K562 (cell line): ENCODE results near the gene TMEFF1. TPM values are rescaled to one million over a fixed set of nuclear protein-coding genes. Genes with fewer than 3 reads are reported as not detected.

Experiments
- ATF6 ChIP-seq: sonication (generic); formaldehyde crosslinking; IDR thresholded peaks from 2 replicates; pipeline ENCODE4 v1.4.0; 2020; ENCODE audit warnings: mild to moderate bottlenecking, missing genetic modification reagents
- CSDE1 ChIP-seq, 2 experiments: fragments of 450-650 bp; IDR thresholded peaks; 2 replicates each; pipeline ENCODE4 v1.6.1; 2016; ENCODE audit warnings: mild to moderate bottlenecking in 1 of 2
- CTBP1 ChIP-seq: fragments of 450-650 bp; IDR thresholded peaks from 2 replicates; pipeline ENCODE4 v1.6.1; 2016; ENCODE audit warnings: borderline replicate concordance
- CUX1 ChIP-seq: fragments of 200-800 bp; sonication (Bioruptor generic); IDR thresholded peaks from 2 replicates; pipeline ENCODE4 v1.6.1; 2016; ENCODE audit warnings: missing genetic modification characterization, missing compliant biosample characterization
- FOXA1 ChIP-seq: fragments of 450-650 bp; IDR thresholded peaks from 2 replicates; pipeline ENCODE4 v1.6.1; 2016; ENCODE audit warnings: mild to moderate bottlenecking, borderline replicate concordance
- HCFC1 ChIP-seq: IDR thresholded peaks from 2 replicates; pipeline ENCODE4 v1.6.1; 2012; ENCODE audit warnings: low read depth, low read length, improper control_type of control experiment
- HIVEP1 ChIP-seq: fragments of 250-450 bp; sonication (Bioruptor Pico); IDR thresholded peaks from 2 replicates; pipeline ENCODE4 v1.4.0; 2020; ENCODE audit warnings: mild to moderate bottlenecking
- MAX ChIP-seq: sonication (generic); formaldehyde crosslinking; IDR thresholded peaks from 2 replicates; pipeline ENCODE4 v1.9.0; 2022; ENCODE audit warnings: mild to moderate bottlenecking, missing genetic modification reagents
- NFE2 ChIP-seq: IDR thresholded peaks from 2 replicates; pipeline ENCODE4 v1.6.1; 2014; ENCODE audit warnings: antibody characterized with exemption, low read depth
- NFE2L1 ChIP-seq: fragments of 450-650 bp; IDR thresholded peaks from 2 replicates; pipeline ENCODE4 v1.6.1; 2016; ENCODE audit warnings: missing genetic modification characterization, low read depth, mild to moderate bottlenecking, missing compliant biosample characterization, moderate library complexity, borderline replicate concordance
- NKRF ChIP-seq: fragments of 450-650 bp; IDR thresholded peaks from 2 replicates; pipeline ENCODE4 v1.6.1; 2016; ENCODE audit warnings: borderline replicate concordance
- SNIP1 ChIP-seq: fragments of 450-650 bp; IDR thresholded peaks from 2 replicates; pipeline ENCODE4 v1.7.1; 2017; ENCODE audit warnings: low read depth, mild to moderate bottlenecking
- TRIM24 ChIP-seq, 2 experiments: fragments of 450-650 bp; IDR thresholded peaks; 2 replicates each; pipeline ENCODE4 v1.6.1; 2016
- U2AF2 ChIP-seq: fragments of 200-400 bp; formaldehyde crosslinking; optimal IDR thresholded peaks from 2 replicates; pipeline ENCODE3; 2017; ENCODE audit warnings: low read depth, mild to moderate bottlenecking, low read length
- WHSC1 ChIP-seq: IDR thresholded peaks from one replicate; pipeline ENCODE4 v1.6.1; 2012; ENCODE audit warnings: low read length, control low read depth, inconsistent platforms
- ZBTB7A ChIP-seq: IDR thresholded peaks from 2 replicates; pipeline ENCODE4 v1.6.1; 2011; ENCODE audit warnings: low read depth, mild to moderate bottlenecking, low read length, moderate library complexity, borderline replicate concordance; ENCODE audit not compliant: control insufficient read depth
- ZNF311 ChIP-seq: fragments of 250-450 bp; sonication (Bioruptor Pico); IDR thresholded peaks from 2 replicates; pipeline ENCODE4 v1.4.0; 2020; ENCODE audit warnings: mild to moderate bottlenecking, moderate library complexity
- ZNF766 ChIP-seq: fragments of 200-800 bp; sonication (Bioruptor generic); conservative IDR thresholded peaks from 2 replicates; pipeline ENCODE4 v1.6.1; 2016; ENCODE audit warnings: missing genetic modification characterization, missing compliant biosample characterization
- polyA plus RNA-seq, 8 experiments: library from polyadenylated mRNA; depleted of rRNA in 4 of 8; stranded (reverse) in 5 of 8; unstranded in 3 of 8; fragments of >200 nt; fragmentation: Nextera tagmentation in 2 of 8; fragmentation: Illumina TruSeq in 1 of 8; extraction: Ambion mirVana in 2 of 8; extraction: Trizol in 1 of 8; gene quantifications; 2 replicates each; pipeline versions ENCODE4 v1.2.1 to v1.2.3, GENCODE V29; 2011 to 2014; ENCODE audit warnings: inconsistent platforms in 1 of 8, missing spikeins in 1 of 8
- total RNA-seq, 7 experiments: library from RNA; depleted of rRNA in 6 of 7; stranded (reverse); fragments of >200 nt in 6 of 7; fragmentation: Illumina TruSeq in 2 of 7; extraction: Trizol in 2 of 7; gene quantifications; 2 replicates each; pipeline versions ENCODE4 v1.2.1 to v1.2.3, GENCODE V29; 2011 to 2021; ENCODE audit warnings: low replicate concordance in 1 of 7

TMEFF1 gene
- total and polyA plus RNA-seq, 9 of the 15 experiments (the other 6 are each of a cell fraction or from before 2014, with no cell fraction given), result 0.07 to 1.1 (median 0.28) TPM; not detected in 2

GRCh38 chr9:100426530-100427365 lies 46.2 kb upstream of the TMEFF1 start, which contains the start of gene MSANTD3 (continued):
- 0 out of 2 replicates have a peak, but pooled peaks have one; percentile 12 for TF ChIP-seq CUX1 (CRISPR knock-in tag)
- peak; percentile 47; the same call in 1 of the 2 replicates for TF ChIP-seq CTBP1
- peak; percentile 57; the same call in 1 of the 2 replicates for TF ChIP-seq NKRF
- no peak for TF ChIP-seq SNIP1
- peak; percentile 95 for TF ChIP-seq NFE2
- no peak for TF ChIP-seq WHSC1
- TF ChIP-seq CSDE1 (IDR thresholded peaks at IDR 0.05), result no peak
- no peak; the same call in 1 of the 2 replicates for TF ChIP-seq MAX (CRISPR knock-in tag)
- 0 out of 2 replicates have a peak, but pooled peaks have one; percentile 62 for TF ChIP-seq ATF6 (CRISPR knock-in tag)
- TF ChIP-seq ZNF766, result no peak
- no peak for TF ChIP-seq FOXA1
- no peak; the same call in 1 of the 2 replicates for TF ChIP-seq HCFC1
- TF ChIP-seq HIVEP1, result no peak
- TF ChIP-seq NFE2L1 (tag), result no peak; the same call in 1 of the 2 replicates
- peak; percentile 96 for TF ChIP-seq ZBTB7A
- TF ChIP-seq TRIM24 (IDR thresholded peaks at IDR 0.05), result no peak
- TF ChIP-seq ZNF311 (CRISPR knock-in tag), result no peak
- TF ChIP-seq U2AF2, result no peak
